GM13977 (cell line): Measurements from ENCODE around the gene NTM.

ENCODE experiments used
- DNase-seq: peaks from one replicate; pipeline ENCODE4 v3.0.0; 2012; ENCODE audit warnings: low spot score
- CTCF ChIP-seq: IDR thresholded peaks from 2 replicates; pipeline ENCODE4 v1.5.1; 2012; ENCODE audit warnings: mild to moderate bottlenecking, control low read depth; ENCODE audit not compliant: insufficient read depth; ENCODE audit errors: extremely low read depth, missing control alignments
- in situ Hi-C: fragments of 300-500 bp; cut with MboI; formaldehyde crosslinking; loops from one replicate; pipeline ENCODE4 v1.12.0; 2022; ENCODE audit warnings: low sequenced_read_pairs, low pct_unique_long_range_greater_than_20kb, mixed read lengths, inconsistent platforms; ENCODE audit not compliant: unreplicated experiment

Gene NTM

GRCh38 chr11:131624531-131624930, 254.1 kb downstream of the NTM start:
- TF ChIP-seq CTCF: no peak
- in situ Hi-C loops: no loop called here
- no peak for DNase-seq

- in situ Hi-C loops: no loop called here
- no peak for DNase-seq
- no peak for TF ChIP-seq CTCF
Measured at GRCh38 chr11:131626788-131627187, 256.4 kb downstream of the NTM start.

- DNase-seq: no peak
- no peak for TF ChIP-seq CTCF
- in situ Hi-C loops: no loop called here
Measured at GRCh38 chr11:131628739-131629138, 258.3 kb downstream of the NTM start.

GRCh38 chr11:131629925-131630540, 259.6 kb downstream of the NTM start:
- in situ Hi-C loops: no loop called here
- TF ChIP-seq CTCF: no peak
- DNase-seq: no peak

- no peak for TF ChIP-seq CTCF
- in situ Hi-C loops: no loop called here
- DNase-seq: no peak
Measured at GRCh38 chr11:131632971-131633370, 262.6 kb downstream of the NTM start.

GRCh38 chr11:131633921-131634715, 263.7 kb downstream of the NTM start:
- TF ChIP-seq CTCF: no peak
- in situ Hi-C loops: no loop called here
- no peak for DNase-seq
